Measurements from ENCODE around the gene NFIC. TPM values are rescaled to one million over a fixed set of nuclear protein-coding genes. Genes with fewer than 3 reads are reported as not detected.
"Not testable (repeated sequence)": the region's sequence is repeated elsewhere in the genome, so short reads cannot be mapped to it uniquely, and the experiment has no call there.

The NFIC gene
- total RNA-seq, 4 donors from 2014 or later, result 76.2 to 183 (median 132) TPM

DNA sequence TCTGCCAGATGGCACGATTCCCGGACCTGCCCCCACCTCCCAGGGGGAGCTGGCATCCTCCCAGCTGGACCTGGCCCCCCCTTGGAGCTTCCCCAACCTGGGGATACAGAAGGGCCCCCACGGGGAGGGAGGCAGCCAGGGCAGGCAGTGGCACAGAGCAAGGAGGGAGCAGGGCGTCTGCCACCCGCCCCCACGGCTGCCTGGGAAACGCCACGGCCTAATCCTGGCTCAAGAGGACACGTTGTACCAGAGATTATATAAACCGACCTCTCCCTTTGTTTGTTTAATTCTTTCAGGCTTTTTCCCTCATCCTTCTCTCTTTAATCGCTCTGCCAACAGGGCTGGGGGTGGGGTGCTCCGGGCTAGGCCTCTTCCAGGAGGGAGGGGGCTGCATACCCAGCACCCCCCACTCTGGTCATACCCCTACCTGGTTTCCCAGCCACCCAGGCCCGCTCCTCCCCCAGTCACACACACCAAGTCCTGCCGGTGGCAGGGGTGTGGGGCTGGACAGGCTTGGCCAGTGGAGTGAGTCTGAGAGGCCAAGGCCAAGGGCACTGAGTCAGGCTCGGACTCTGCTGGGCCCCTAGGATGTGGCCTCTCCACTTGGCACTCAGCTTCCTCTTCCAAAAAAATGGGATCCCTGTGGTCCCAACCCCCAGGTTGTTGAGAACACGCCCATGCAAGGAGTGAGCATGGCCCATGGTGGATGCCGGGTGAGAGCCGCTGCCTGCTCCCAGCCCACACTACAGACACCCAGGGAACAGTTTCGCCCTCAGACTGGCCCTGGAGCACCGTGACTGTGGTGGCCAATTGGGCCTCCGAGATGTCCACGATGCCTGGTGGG lies 29.5 kb upstream of the NFIC start:
- intact Hi-C loops (cut with DNase I), result no loop called here
- Histone ChIP-seq H3K27me3 (no peaks in the 10 kb centered on the region), H3K27ac (peak overlapping the region; percentile 83 to 95 (median 92)), H3K9me3 (no peaks in the 10 kb centered on the region), H3K4me1 (peaks cover 49 to 72% of the 10 kb centered on the region in 2 donors), H3K36me3 (no peaks in the 10 kb centered on the region), H3K4me3 (replicated peaks in 1 of 3) (no peak overlapping the region)
- peak in 1 of 2 donors; percentile 62 for TF ChIP-seq POLR2A (IDR thresholded peaks at IDR 0.05)
- TF ChIP-seq, protein P1, sequence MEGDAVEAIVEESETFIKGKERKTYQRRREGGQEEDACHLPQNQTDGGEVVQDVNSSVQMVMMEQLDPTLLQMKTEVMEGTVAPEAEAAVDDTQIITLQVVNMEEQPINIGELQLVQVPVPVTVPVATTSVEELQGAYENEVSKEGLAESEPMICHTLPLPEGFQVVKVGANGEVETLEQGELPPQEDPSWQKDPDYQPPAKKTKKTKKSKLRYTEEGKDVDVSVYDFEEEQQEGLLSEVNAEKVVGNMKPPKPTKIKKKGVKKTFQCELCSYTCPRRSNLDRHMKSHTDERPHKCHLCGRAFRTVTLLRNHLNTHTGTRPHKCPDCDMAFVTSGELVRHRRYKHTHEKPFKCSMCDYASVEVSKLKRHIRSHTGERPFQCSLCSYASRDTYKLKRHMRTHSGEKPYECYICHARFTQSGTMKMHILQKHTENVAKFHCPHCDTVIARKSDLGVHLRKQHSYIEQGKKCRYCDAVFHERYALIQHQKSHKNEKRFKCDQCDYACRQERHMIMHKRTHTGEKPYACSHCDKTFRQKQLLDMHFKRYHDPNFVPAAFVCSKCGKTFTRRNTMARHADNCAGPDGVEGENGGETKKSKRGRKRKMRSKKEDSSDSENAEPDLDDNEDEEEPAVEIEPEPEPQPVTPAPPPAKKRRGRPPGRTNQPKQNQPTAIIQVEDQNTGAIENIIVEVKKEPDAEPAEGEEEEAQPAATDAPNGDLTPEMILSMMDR (IDR thresholded peaks at IDR 0.05), result peak in 1 of 6 experiments; percentile 10
- peak; percentile 99 for DNase-seq
- WGBS, 2 donors, result 7 to 11% methylated on average over 18 to 21 of the region's 22 CpGs

DNA sequence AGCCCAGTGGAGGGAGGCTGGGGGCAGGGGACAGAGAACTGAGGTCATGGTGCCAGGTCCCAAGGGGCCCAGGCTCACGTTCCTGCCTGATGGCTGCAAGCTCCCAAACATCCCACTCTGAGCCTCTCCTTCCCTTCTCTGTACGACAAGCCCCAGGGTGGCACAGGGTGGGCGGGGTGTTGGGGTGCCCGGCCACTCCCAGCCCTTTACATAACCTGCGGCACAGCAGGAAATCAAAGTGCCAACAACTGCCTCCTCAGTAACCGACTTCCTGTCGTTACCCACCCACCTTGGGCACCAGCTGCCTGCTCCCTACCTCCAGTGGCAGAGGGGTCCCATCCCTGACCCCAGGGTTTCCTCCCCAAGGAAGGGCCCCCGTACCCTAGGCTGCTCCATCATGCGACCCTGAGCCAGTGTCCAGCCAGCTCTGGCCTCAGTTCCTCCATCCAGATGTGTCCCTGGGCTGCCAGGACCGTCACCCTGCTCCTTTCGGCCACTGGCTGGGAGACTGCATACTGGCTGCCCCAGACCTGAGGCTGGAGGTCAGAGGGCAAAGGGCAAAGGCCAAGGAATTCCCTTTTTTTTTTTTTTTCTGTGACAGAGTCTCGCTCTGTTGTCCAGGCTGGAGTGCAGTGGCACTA lies 27.7 kb upstream of the NFIC start:
- intact Hi-C loops (cut with DNase I), result no loop called here

GRCh38 chr19:3340340-3340739 lies 26.0 kb upstream of the NFIC start:
- DNase-seq, result peak; percentile 83 to 84
- no peak overlapping the region for H3K4me3 ChIP-seq (replicated peaks in 1 of 3)

More for the DNA sequence above, 27.7 kb upstream of the NFIC start:
- Histone ChIP-seq H3K36me3 (no peaks in the 10 kb centered on the region), H3K27ac (peak overlapping the region; percentile 83 to 92 (median 89)), H3K9me3 (no peaks in the 10 kb centered on the region), H3K27me3 (no peaks in the 10 kb centered on the region), H3K4me3 (replicated peaks in 1 of 3) (no peak overlapping the region), H3K4me1 (peaks cover 59 to 75% of the 10 kb centered on the region in 2 donors)
- TF ChIP-seq, protein P1 (IDR thresholded peaks at IDR 0.05), result no peak
- TF ChIP-seq POLR2A (IDR thresholded peaks at IDR 0.05), result peak in 1 of 2 donors; percentile 45
- WGBS, 2 donors, result 49 to 51% methylated on average over 9 to 12 of the region's 12 CpGs
- peak; percentile 76 to 79 for DNase-seq

DNA sequence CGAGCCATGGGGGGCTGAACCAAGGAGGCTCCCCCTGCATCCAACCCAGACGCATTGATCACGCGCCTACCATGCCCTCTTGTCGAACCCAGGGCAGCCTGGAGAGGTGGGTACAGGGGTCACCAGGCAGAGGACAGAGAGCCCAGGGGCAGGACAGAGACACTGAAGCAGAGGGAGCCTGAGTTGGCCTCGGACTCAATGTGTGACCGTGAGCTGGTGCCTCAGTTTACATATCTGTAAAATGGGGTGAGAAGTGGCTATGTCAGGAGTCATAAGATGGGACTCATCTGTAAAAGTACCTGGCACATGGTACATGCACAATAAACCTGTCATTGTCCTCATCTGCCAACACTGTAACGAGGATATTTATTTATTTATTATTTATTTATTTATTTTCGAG lies 24.1 kb upstream of the NFIC start:
- WGBS, 2 donors, result 84 to 89% methylated on average over 9 of the region's 9 CpGs
- no peak for DNase-seq
- intact Hi-C loops (cut with DNase I), result no loop called here

More at GRCh38 chr19:3340340-3340739, 26.0 kb upstream of the NFIC start:
- H3K9me3 ChIP-seq, result no peaks in the 10 kb centered on the region
- peak in 1 of 2 donors; percentile 63 for TF ChIP-seq POLR2A (IDR thresholded peaks at IDR 0.05)
- TF ChIP-seq, protein P1 (IDR thresholded peaks at IDR 0.05), result no peak
- no peaks in the 10 kb centered on the region for H3K27me3 ChIP-seq
- no peaks in the 10 kb centered on the region for H3K36me3 ChIP-seq
- H3K4me1 ChIP-seq, result peaks cover 60 to 66% of the 10 kb centered on the region in 2 donors
- intact Hi-C loops (cut with DNase I), result no loop called here
- peak overlapping the region; percentile 71 to 92 (median 76) for H3K27ac ChIP-seq
- 55 to 93% methylated on average over 2 to 7 of the region's 11 CpGs for WGBS, 2 donors

GRCh38 chr19:3342962-3343361 lies 23.4 kb upstream of the NFIC start:
- 78 to 89% methylated on average over 9 of the region's 9 CpGs for WGBS, 2 donors
- DNase-seq; intact Hi-C loops (cut with DNase I); H3K36me3 ChIP-seq; H3K4me3 ChIP-seq (replicated peaks in 1 of 3); H3K27me3 ChIP-seq; H3K9me3 ChIP-seq: not testable (repeated sequence)
- Histone ChIP-seq H3K4me1 (peaks cover 51 to 60% of the 10 kb centered on the region in 2 donors), H3K27ac (peak overlapping the region; percentile 60 to 81 (median 70))

More for the DNA sequence above, 24.1 kb upstream of the NFIC start:
- H3K9me3 ChIP-seq, result no peaks in the 10 kb centered on the region
- H3K4me3 ChIP-seq (replicated peaks in 1 of 3), result no peak overlapping the region
- H3K27ac ChIP-seq, result peak overlapping the region in 1 of 3 donors; percentile 81
- H3K4me1 ChIP-seq, result peaks cover 55 to 60% of the 10 kb centered on the region in 2 donors
- no peaks in the 10 kb centered on the region for H3K27me3 ChIP-seq
- H3K36me3 ChIP-seq, result no peaks in the 10 kb centered on the region
- TF ChIP-seq POLR2A (IDR thresholded peaks at IDR 0.05), result no peak
- TF ChIP-seq, protein P1 (IDR thresholded peaks at IDR 0.05), result no peak
